Activated CD8-positive, alpha-beta memory T cell treated with anti-CD3 and anti-CD28 coated beads for 4 hours (primary cell): ENCODE measurements around the gene SLC25A21.
"Not testable (repeated sequence)": the region's sequence is repeated elsewhere in the genome, so short reads cannot be mapped to it uniquely, and the experiment has no call there.

ENCODE experiments used
- DNase-seq, 2 donors: peaks; one replicate each; pipeline ENCODE4 v3.0.0-alpha.2; 2020; ENCODE audit warnings: low read depth in 2 of 2

The SLC25A21 gene

GRCh38 chr14:36986407-36986806, 186.0 kb downstream of the SLC25A21 start:
- no peak for DNase-seq

GRCh38 chr14:36981832-36982529, 190.4 kb downstream of the SLC25A21 start:
- DNase-seq, result no peak

- DNase-seq, result not testable (repeated sequence)
These were observed 192.0 kb downstream of the SLC25A21 start for GRCh38 chr14:36980413-36980812.

- DNase-seq, result no peak
These were observed 192.5 kb downstream of the SLC25A21 start for GRCh38 chr14:36979863-36980262.

- DNase-seq, result no peak
These were observed 195.8 kb downstream of the SLC25A21 start for GRCh38 chr14:36976571-36977023.

- DNase-seq, result no peak
These were observed 196.6 kb downstream of the SLC25A21 start for GRCh38 chr14:36975834-36976233.

- DNase-seq, result no peak
These were observed 197.4 kb downstream of the SLC25A21 start for GRCh38 chr14:36974985-36975384.

GRCh38 chr14:36973806-36974442, 198.5 kb downstream of the SLC25A21 start:
- no peak for DNase-seq

GRCh38 chr14:36971263-36971855, 201.0 kb downstream of the SLC25A21 start:
- DNase-seq, result no peak

GRCh38 chr14:36967892-36968555, 204.4 kb downstream of the SLC25A21 start:
- DNase-seq, result no peak

GRCh38 chr14:36955967-36956366, 216.4 kb downstream of the SLC25A21 start:
- no peak for DNase-seq

- DNase-seq, result no peak
These were observed 217.0 kb downstream of the SLC25A21 start for GRCh38 chr14:36955376-36955775.

GRCh38 chr14:36952689-36953088, 219.7 kb downstream of the SLC25A21 start:
- no peak for DNase-seq

GRCh38 chr14:36951380-36951911, 221.0 kb downstream of the SLC25A21 start:
- DNase-seq, result no peak

- DNase-seq, result no peak
These were observed 221.6 kb downstream of the SLC25A21 start for GRCh38 chr14:36950812-36951211.

- no peak for DNase-seq
These were observed 223.0 kb downstream of the SLC25A21 start for GRCh38 chr14:36949371-36949770.

GRCh38 chr14:36948157-36948859, 224.1 kb downstream of the SLC25A21 start:
- no peak for DNase-seq

GRCh38 chr14:36947362-36947761, 225.0 kb downstream of the SLC25A21 start:
- no peak for DNase-seq

GRCh38 chr14:36946872-36947271, 225.5 kb downstream of the SLC25A21 start:
- no peak for DNase-seq

- no peak for DNase-seq
These were observed 227.9 kb downstream of the SLC25A21 start for GRCh38 chr14:36944307-36945010.
